Endothelial cell (in vitro differentiated cells): ENCODE results near the gene PDE3A. TPM values are rescaled to one million over a fixed set of nuclear protein-coding genes. Genes with fewer than 3 reads are reported as not detected.

Experiments used
- DNase-seq: peaks from one replicate; pipeline ENCODE4 v3.0.0; 2021; ENCODE audit warnings: low spot score
- H3K27ac Mint-ChIP-seq: one replicate; pipeline ENCODE4 v1.8.0; 2021; ENCODE audit warnings: mixed read lengths, inconsistent platforms; ENCODE audit not compliant: unreplicated experiment
- H3K27me3 Mint-ChIP-seq: one replicate; pipeline ENCODE4 v1.8.0; 2021; ENCODE audit warnings: mild to moderate bottlenecking, moderate library complexity, mixed read lengths, inconsistent platforms; ENCODE audit not compliant: unreplicated experiment
- H3K36me3 Mint-ChIP-seq: one replicate; pipeline ENCODE4 v1.8.0; 2021; ENCODE audit warnings: mild to moderate bottlenecking, low read depth, mixed read lengths, inconsistent platforms; ENCODE audit not compliant: unreplicated experiment
- H3K4me1 Mint-ChIP-seq: one replicate; pipeline ENCODE4 v1.8.0; 2021; ENCODE audit warnings: mild to moderate bottlenecking, mixed read lengths, inconsistent platforms; ENCODE audit not compliant: unreplicated experiment
- H3K4me3 Mint-ChIP-seq: one replicate; pipeline ENCODE4 v1.8.0; 2021; ENCODE audit warnings: mild to moderate bottlenecking, mixed read lengths, inconsistent platforms; ENCODE audit not compliant: unreplicated experiment
- H3K9me3 Mint-ChIP-seq: one replicate; pipeline ENCODE4 v1.8.0; 2021; ENCODE audit warnings: mixed read lengths, inconsistent platforms; ENCODE audit not compliant: unreplicated experiment
- total RNA-seq: library from RNA; stranded (reverse); fragmentation: NEBNext Ultra II Directional; extraction: Animal tissue kit (Norgen Biotek cat#: 25700); gene quantifications from one replicate; pipeline ENCODE4 v1.2.1, GENCODE V29; 2021; ENCODE audit not compliant: unreplicated experiment
- TF ChIP-seq, protein P1 (sequence below): fragments of 200-600 bp; sonication (generic); IDR thresholded peaks from one replicate; pipeline ENCODE4 v1.5.0; 2021; ENCODE audit warnings: antibody characterized with exemption; ENCODE audit not compliant: unreplicated experiment

The PDE3A gene
- total RNA-seq, 1 donor from 2014 or later = 0.97 TPM

DNA sequence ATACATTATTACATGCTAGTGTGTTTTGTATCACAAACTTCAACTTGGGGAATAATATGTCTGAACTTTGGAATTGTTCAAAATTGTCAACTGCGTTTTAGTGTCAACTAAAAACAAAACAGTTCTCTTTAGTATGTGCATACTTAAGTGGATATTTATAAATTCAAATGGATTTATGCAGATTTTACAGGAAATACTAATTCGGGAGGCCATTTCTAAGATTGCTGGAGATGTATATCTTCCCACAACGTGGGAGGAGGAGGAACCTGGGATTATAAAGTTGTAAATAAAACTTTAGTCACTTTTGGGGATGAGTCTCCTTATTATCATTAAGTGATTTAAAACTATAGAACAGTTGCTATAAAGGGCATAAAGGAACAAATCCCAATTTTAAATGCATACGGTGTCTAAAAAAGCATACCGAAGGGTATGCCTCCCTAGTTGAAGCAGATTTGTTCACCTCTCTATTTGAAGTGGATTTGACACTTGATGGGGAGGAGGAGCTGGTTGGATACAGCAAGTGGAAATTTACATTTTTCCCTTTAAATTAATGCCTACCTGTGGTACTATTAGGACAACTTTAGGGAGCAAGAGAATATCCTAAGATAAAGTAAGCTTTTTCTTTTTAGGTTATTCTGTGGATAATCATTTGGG lies 2.7 kb downstream of the PDE3A start:
- Mint-ChIP-seq H3K4me1 (peaks cover 4% of the 10 kb centered on the region), H3K4me3 (no peak overlapping the region), H3K27ac (no peak overlapping the region), H3K27me3 (peaks cover 1% of the 10 kb centered on the region), H3K9me3 (no peaks in the 10 kb centered on the region), H3K36me3 (no peaks in the 10 kb centered on the region)
- DNase-seq = no peak
- TF ChIP-seq, protein P1, sequence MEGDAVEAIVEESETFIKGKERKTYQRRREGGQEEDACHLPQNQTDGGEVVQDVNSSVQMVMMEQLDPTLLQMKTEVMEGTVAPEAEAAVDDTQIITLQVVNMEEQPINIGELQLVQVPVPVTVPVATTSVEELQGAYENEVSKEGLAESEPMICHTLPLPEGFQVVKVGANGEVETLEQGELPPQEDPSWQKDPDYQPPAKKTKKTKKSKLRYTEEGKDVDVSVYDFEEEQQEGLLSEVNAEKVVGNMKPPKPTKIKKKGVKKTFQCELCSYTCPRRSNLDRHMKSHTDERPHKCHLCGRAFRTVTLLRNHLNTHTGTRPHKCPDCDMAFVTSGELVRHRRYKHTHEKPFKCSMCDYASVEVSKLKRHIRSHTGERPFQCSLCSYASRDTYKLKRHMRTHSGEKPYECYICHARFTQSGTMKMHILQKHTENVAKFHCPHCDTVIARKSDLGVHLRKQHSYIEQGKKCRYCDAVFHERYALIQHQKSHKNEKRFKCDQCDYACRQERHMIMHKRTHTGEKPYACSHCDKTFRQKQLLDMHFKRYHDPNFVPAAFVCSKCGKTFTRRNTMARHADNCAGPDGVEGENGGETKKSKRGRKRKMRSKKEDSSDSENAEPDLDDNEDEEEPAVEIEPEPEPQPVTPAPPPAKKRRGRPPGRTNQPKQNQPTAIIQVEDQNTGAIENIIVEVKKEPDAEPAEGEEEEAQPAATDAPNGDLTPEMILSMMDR = no peak

DNA sequence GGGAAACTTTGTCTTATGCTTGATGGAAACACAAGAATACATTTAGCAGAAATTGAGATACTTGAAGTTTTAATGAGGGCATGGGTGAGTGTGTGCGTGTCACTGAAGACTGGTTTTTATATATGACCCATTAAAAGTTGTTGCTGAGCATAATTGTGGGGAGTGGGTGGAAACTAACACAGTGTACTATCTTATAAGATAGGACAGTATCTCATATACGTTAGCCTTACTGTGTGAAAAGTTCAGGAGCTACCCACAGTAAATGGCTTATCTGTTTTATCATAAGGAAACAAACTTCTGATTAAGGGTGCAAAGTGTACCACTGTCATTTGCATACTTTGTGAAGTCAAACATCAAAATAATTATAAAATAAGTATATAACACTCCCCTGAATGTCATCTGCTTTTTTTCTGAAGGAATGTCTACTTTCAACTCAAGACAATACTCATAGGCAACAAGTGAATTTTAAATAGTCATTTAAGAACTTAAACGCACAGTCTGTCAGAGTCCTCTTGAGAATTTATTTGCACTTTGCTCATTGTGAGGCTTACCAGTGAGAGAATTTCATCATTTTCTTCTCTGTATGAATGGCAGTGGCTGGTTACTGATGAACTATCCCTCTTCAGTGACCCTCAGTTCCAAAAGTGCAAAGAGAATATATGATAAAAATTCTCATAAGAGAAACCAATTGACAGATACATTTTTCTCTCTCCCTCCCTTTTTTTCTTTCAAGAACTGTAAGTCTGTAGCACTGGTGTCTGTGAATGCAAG lies 4.2 kb downstream of the PDE3A start:
- H3K4me1 Mint-ChIP-seq = peaks cover 4% of the 10 kb centered on the region
- peaks cover 1% of the 10 kb centered on the region for H3K27me3 Mint-ChIP-seq
- H3K36me3 Mint-ChIP-seq = no peaks in the 10 kb centered on the region
- H3K27ac Mint-ChIP-seq = no peak overlapping the region
- H3K4me3 Mint-ChIP-seq = no peak overlapping the region
- no peak for DNase-seq
- H3K9me3 Mint-ChIP-seq = no peaks in the 10 kb centered on the region
- TF ChIP-seq, protein P1 = no peak

DNA sequence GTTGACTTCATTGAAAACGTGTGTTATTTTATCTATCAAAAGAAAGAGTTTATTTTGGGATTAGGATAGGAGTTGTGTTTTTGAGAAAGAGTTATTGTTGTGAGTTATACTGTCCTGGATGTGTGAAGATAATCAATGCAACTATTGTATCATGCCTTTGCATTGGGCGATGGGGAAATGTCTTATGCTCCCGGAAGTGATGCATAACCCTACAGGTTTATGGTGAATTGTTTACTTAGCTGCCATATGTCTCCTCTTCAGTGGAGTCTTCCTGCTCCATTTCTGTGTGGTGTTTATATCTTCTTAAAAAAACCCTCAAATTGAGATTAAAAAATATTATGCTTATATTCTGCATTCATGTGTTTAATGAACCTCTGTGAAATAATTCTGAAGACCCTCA lies 6.5 kb downstream of the PDE3A start:
- no peaks in the 10 kb centered on the region for H3K36me3 Mint-ChIP-seq
- H3K4me3 Mint-ChIP-seq = no peak overlapping the region
- H3K27me3 Mint-ChIP-seq = no peaks in the 10 kb centered on the region
- TF ChIP-seq, protein P1 = no peak
- peaks cover 4% of the 10 kb centered on the region for H3K4me1 Mint-ChIP-seq
- no peak overlapping the region for H3K27ac Mint-ChIP-seq
- no peak for DNase-seq
- no peaks in the 10 kb centered on the region for H3K9me3 Mint-ChIP-seq

DNA sequence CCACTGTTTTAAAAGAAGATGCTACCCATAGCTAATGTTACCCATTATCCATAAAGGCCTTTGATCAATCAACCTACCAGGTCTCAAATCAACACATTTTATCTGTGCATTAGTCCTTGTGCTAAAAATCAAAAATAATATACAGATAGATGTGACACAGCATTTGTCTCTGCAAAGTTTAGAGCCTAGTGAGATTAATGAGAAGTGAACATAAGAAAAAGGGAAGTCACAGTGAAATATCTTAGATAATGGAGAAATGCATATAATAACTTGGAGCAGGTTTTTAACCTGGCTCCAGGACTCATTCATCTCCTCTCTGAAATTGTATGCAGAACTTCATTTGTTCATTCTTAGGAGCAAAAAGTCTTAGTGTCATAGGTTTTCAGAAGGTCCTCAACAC lies 7.2 kb downstream of the PDE3A start:
- Mint-ChIP-seq H3K4me3 (no peak overlapping the region), H3K27ac (no peak overlapping the region), H3K27me3 (no peaks in the 10 kb centered on the region), H3K36me3 (no peaks in the 10 kb centered on the region), H3K9me3 (no peaks in the 10 kb centered on the region), H3K4me1 (no peaks in the 10 kb centered on the region)
- TF ChIP-seq, protein P1 = no peak
- no peak for DNase-seq

DNA sequence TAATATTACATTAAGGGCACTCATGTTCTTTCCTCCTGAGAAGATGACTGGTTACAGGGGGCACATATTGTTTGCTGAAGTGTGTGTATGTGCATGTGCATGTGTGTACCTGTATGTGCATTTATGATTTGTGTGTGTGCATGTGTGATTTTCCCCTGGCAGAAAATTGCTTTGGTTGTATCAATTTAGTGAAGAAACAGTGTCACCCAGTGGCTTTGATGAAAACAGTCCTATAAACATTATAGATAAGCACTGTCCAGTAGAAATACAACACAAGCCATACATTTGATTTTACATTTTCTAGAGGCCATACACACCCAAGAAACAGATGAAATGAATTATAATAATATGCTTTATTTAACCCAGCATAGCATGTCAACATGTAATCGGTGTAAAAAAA lies 8.6 kb downstream of the PDE3A start:
- TF ChIP-seq, protein P1 = no peak
- Mint-ChIP-seq H3K9me3 (no peaks in the 10 kb centered on the region), H3K36me3 (no peaks in the 10 kb centered on the region), H3K4me1 (no peaks in the 10 kb centered on the region), H3K4me3 (no peak overlapping the region), H3K27ac (no peak overlapping the region), H3K27me3 (no peaks in the 10 kb centered on the region)
- DNase-seq = no peak
